ENCODE measurements around the gene NPRL2.

DNA sequence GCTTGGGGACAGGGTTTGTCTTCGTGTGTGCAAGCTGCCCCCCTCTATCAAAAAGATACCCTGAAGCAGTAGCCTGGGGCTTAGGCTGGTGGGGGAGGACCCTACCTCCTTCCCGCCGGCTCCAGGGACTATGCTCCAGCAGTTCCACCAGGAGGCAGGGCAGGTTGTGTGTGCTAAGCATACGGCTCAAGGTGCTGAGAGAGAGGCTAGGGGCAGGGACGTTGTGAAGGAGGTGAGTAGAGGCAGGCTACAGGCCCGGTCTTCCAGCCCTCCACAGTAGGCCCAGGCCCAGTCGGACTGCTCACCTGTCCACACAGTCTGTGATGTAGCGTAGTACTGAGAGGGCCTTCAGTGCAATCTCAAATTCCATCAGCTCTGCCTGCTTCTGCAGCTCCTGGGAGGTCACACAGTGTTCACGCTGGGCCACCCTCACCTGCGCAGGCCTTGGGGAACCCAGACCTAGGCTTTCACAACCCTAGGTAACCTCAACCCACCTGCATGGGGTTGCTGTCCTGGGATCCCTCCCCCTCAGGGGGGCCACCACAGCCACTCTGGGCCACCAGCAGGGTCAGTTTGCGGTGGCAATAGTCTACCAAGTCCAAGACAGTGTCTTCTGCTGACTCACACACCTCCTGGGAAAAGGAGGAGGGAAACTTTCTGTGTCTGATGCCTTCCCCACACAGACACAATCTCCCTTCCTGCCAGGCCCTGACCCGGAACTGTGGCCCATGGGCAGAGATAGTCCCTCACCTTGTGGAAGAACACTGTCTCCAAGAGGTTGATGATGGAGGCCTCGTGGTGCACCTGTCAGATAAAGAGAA is 7.6 kb downstream of the NPRL2 start:
- TF ChIP-seq EZH2 (IDR thresholded peaks at IDR 0.05; ENCODE audit: insufficient read depth, poor library complexity, severe bottlenecking) (no peak), EZH2phosphoT487 (IDR thresholded peaks at IDR 0.05; ENCODE audit: insufficient read depth, low read depth) (no peak)
